Measurements from ENCODE around the gene RAB24.
A peak's percentile ranks its signal among the peaks of the same experiment; 100 is the strongest.

RAB24 gene

DNA sequence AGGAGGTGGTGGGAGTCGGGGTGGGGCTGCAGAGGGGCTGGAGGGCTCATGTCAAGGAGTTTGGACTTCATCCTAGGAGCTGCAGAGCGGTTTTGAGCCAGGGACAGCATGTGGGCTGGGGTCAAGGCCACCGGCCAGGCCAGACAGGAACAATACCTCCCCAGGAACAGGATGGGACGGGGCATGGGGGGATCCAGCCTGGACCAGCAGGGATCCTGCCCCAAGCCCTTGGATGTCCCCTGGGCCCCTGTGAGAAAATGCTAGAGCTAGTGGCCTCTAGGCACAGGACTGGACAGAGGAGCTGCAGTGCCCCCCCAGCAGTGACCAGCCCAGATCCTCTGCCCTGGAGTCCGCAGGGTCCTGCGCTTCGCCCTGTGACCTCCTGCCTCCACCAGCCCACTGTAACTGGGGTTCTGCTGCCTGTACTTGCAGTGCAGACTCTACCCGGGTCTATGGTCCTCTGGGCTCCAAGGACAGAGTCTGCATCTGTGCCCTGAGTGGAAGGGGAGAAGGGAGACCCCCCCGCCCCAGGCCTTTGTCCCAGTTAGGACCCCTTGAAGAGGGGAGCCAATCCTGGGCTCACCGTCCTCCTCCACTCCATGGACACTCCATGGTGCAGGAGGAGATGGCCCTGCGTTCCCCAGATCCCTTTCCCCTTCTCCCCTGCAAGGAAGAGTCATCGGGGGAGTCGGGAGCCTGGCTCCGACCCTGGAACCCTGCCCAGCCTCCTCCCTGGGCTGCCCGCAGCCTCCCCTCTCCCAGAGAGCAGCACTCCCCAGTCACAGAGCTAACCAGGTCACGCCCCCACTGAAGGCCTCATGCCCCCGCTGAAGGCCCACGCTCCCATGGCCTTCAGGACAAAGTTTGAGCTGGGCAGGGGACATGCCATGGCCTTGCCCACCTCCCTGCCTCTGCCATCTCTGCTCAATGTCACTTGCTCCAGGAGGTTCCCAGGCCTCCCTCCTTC is 11.1 kb upstream of the RAB24 start:
- Histone ChIP-seq H2AFZ (ENCODE audit: low read depth, low read length, severe bottlenecking) (no peak overlapping the region), H4K20me1 (ENCODE audit: low read depth, low read length) (peaks cover 6% of the 10 kb centered on the region; the same call in 1 of the 2 replicates), H3K27me3 (ENCODE audit: low read length) (no peaks in the 10 kb centered on the region), H3K79me2 (ENCODE audit: insufficient read depth, low read length) (no peaks in the 10 kb centered on the region), H3K9ac (ENCODE audit: low read length) (no peak overlapping the region), H3K9me3 (ENCODE audit: insufficient read depth, low read length) (peaks cover 6% of the 10 kb centered on the region; the same call in 1 of the 2 replicates), H3K4me2 (ENCODE audit: low read depth, low read length, poor library complexity, severe bottlenecking) (no peak overlapping the region), H3F3A (ENCODE audit: insufficient read depth) (peaks cover 22% of the 10 kb centered on the region), H3K4me3 (ENCODE audit: insufficient read depth, low read length, poor library complexity, severe bottlenecking) (no peak overlapping the region), H3K27ac (ENCODE audit: low read depth, low read length) (no peak overlapping the region), H3K9me2 (replicated peaks; ENCODE audit: insufficient read depth, low read length) (no peaks in the 10 kb centered on the region), H3K36me3 (ENCODE audit: low read length) (no peaks in the 10 kb centered on the region)
- no peak for TF ChIP-seq EZH2phosphoT487 (conservative IDR thresholded peaks at IDR 0.05; ENCODE audit: low read length)
- TF ChIP-seq, protein P1, sequence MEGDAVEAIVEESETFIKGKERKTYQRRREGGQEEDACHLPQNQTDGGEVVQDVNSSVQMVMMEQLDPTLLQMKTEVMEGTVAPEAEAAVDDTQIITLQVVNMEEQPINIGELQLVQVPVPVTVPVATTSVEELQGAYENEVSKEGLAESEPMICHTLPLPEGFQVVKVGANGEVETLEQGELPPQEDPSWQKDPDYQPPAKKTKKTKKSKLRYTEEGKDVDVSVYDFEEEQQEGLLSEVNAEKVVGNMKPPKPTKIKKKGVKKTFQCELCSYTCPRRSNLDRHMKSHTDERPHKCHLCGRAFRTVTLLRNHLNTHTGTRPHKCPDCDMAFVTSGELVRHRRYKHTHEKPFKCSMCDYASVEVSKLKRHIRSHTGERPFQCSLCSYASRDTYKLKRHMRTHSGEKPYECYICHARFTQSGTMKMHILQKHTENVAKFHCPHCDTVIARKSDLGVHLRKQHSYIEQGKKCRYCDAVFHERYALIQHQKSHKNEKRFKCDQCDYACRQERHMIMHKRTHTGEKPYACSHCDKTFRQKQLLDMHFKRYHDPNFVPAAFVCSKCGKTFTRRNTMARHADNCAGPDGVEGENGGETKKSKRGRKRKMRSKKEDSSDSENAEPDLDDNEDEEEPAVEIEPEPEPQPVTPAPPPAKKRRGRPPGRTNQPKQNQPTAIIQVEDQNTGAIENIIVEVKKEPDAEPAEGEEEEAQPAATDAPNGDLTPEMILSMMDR (IDR thresholded peaks at IDR 0.05; ENCODE audit: insufficient read depth, low read length, poor library complexity, severe bottlenecking): no peak

DNA sequence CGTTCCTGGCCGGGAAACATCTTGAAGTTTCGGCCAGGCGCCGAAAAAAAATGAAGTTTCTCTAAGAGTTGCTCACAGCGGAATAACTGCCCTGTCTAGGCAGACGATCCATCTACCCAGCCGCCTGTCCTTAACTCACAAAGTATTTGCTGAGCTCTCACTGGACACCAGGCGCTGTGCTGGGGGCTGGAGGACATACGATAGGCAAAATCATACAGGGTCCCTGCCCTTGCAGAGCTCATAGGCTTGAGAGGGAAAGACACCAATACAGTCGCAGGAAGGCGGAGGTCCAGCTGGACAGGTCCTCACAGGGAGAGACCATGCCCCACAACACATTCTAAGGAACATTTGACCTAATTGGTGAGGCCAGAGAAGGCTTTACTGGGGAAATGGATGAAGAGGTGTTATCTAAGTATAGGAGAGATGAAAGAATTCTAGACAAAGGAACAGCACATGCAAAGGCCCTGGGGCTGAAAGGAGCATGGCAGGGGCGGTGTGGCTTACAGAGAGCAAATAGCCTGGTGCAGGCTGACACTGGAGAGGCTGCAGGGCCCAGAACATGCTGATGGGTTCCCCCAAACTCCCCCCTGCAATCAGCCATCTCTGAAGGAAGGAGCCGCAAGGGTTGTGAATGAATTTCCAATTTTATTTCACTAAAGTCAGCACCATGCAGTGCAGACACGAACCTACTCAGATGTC is 10.2 kb upstream of the RAB24 start:
- H3K27me3 ChIP-seq (ENCODE audit: low read length): no peaks in the 10 kb centered on the region
- peaks cover 6% of the 10 kb centered on the region; the same call in 1 of the 2 replicates for H4K20me1 ChIP-seq (ENCODE audit: low read depth, low read length)
- no peak overlapping the region for H3K4me3 ChIP-seq (ENCODE audit: insufficient read depth, low read length, poor library complexity, severe bottlenecking)
- H3K27ac ChIP-seq (ENCODE audit: low read depth, low read length): no peak overlapping the region
- no peak overlapping the region for H3K9ac ChIP-seq (ENCODE audit: low read length)
- H3K4me2 ChIP-seq (ENCODE audit: low read depth, low read length, poor library complexity, severe bottlenecking): no peak overlapping the region
- H3F3A ChIP-seq (ENCODE audit: insufficient read depth): peaks cover 26% of the 10 kb centered on the region
- no peaks in the 10 kb centered on the region for H3K9me3 ChIP-seq (ENCODE audit: insufficient read depth, low read length)
- H3K9me2 ChIP-seq (replicated peaks; ENCODE audit: insufficient read depth, low read length): no peaks in the 10 kb centered on the region
- no peak overlapping the region for H2AFZ ChIP-seq (ENCODE audit: low read depth, low read length, severe bottlenecking)
- no peaks in the 10 kb centered on the region for H3K36me3 ChIP-seq (ENCODE audit: low read length)
- no peaks in the 10 kb centered on the region for H3K79me2 ChIP-seq (ENCODE audit: insufficient read depth, low read length)
- no peak for TF ChIP-seq EZH2phosphoT487 (conservative IDR thresholded peaks at IDR 0.05; ENCODE audit: low read length)
- TF ChIP-seq, protein P1 (IDR thresholded peaks at IDR 0.05; ENCODE audit: insufficient read depth, low read length, poor library complexity, severe bottlenecking): no peak

DNA sequence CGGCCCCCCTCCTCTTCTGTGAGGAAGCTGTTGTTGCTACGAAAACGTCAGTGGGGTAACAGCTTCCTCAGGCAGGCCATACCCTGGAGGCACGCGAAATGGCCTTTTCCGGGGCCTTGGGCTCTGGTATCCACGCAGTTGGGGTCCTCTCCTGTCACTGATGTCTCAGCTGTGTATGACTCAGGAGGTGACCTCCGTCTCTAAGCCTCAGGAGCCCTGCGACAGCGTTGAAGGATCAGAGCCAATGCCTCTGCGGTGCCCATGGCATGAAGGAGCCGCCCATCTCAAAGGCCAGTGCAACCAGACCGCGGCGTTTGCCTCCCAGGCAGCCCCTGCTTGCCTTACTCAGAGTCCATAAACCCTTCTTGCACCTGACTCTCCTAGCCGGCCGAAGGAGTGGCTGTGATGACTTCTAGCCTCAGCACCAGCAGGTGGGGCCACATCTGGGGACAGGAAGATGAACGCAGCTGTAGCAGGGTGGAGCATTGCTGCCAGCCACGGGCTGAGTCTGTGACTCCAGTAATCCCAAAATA is 9.2 kb upstream of the RAB24 start:
- H3K4me3 ChIP-seq (ENCODE audit: insufficient read depth, low read length, poor library complexity, severe bottlenecking): peak overlapping the region; percentile 50

More for the DNA sequence above, 9.2 kb upstream of the RAB24 start:
- Histone ChIP-seq H2AFZ (ENCODE audit: low read depth, low read length, severe bottlenecking) (peak overlapping the region; percentile 8), H3F3A (ENCODE audit: insufficient read depth) (peaks cover 26% of the 10 kb centered on the region), H3K9me3 (ENCODE audit: insufficient read depth, low read length) (no peaks in the 10 kb centered on the region), H3K4me2 (ENCODE audit: low read depth, low read length, poor library complexity, severe bottlenecking) (peak overlapping the region; percentile 88), H3K9ac (ENCODE audit: low read length) (peak overlapping the region; percentile 75), H3K79me2 (ENCODE audit: insufficient read depth, low read length) (no peaks in the 10 kb centered on the region), H3K27ac (ENCODE audit: low read depth, low read length) (peak overlapping the region; percentile 88), H3K36me3 (ENCODE audit: low read length) (no peaks in the 10 kb centered on the region), H3K27me3 (ENCODE audit: low read length) (no peaks in the 10 kb centered on the region), H3K9me2 (replicated peaks; ENCODE audit: insufficient read depth, low read length) (no peaks in the 10 kb centered on the region), H4K20me1 (ENCODE audit: low read depth, low read length) (peaks cover 6% of the 10 kb centered on the region; the same call in 1 of the 2 replicates)
- TF ChIP-seq, protein P1 (IDR thresholded peaks at IDR 0.05; ENCODE audit: insufficient read depth, low read length, poor library complexity, severe bottlenecking): peak; percentile 18
- no peak for TF ChIP-seq EZH2phosphoT487 (conservative IDR thresholded peaks at IDR 0.05; ENCODE audit: low read length)

Data from SU-DHL-6 (cell line).